Measurements from ENCODE around the gene RASD1. TPM values are rescaled to one million over a fixed set of nuclear protein-coding genes. Genes with fewer than 3 reads are reported as not detected.
A peak's percentile ranks its signal among the peaks of the same experiment; 100 is the strongest.

RASD1 gene
- total RNA-seq, 1 donor from 2014 or later, result 0.26 TPM

DNA sequence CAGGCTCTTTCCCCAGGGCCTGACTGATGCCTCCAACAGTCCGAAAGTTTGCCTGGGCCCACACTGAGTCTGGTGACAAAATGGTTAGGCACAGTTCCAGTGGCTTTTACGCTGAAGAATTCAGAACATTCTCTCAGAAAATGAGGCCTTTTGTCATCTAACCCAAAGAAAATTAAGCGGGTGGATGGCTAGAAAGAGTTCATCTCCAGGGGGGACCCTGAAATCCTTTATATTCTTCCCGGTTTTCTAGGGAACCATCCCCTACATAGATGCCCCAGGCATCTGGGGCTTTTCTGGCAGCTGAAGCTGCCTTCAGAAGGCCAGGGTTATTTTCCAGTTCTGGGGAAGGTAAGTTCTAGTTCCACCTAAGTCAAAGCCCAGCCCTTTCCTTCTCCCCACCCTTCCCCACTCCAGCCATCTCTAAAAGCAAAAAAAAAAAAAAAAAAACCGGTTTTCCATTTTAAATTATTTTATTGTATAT lies 2.2 kb downstream of the RASD1 start:
- H3K27me3 ChIP-seq (ENCODE audit: control insufficient read depth, insufficient read depth, low read length), result no peaks in the 10 kb centered on the region
- H3K36me3 ChIP-seq (ENCODE audit: control insufficient read depth, insufficient read depth, low read length), result peaks cover 5% of the 10 kb centered on the region
- H3K4me3 ChIP-seq (ENCODE audit: low read depth, low read length), result no peak overlapping the region
- TF ChIP-seq, protein P1, sequence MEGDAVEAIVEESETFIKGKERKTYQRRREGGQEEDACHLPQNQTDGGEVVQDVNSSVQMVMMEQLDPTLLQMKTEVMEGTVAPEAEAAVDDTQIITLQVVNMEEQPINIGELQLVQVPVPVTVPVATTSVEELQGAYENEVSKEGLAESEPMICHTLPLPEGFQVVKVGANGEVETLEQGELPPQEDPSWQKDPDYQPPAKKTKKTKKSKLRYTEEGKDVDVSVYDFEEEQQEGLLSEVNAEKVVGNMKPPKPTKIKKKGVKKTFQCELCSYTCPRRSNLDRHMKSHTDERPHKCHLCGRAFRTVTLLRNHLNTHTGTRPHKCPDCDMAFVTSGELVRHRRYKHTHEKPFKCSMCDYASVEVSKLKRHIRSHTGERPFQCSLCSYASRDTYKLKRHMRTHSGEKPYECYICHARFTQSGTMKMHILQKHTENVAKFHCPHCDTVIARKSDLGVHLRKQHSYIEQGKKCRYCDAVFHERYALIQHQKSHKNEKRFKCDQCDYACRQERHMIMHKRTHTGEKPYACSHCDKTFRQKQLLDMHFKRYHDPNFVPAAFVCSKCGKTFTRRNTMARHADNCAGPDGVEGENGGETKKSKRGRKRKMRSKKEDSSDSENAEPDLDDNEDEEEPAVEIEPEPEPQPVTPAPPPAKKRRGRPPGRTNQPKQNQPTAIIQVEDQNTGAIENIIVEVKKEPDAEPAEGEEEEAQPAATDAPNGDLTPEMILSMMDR (IDR thresholded peaks at IDR 0.05; ENCODE audit: insufficient read depth, low read length, severe bottlenecking), result no peak
- FAIRE-seq, result no peak
- no peak for DNase-seq (ENCODE audit: low read depth)

DNA sequence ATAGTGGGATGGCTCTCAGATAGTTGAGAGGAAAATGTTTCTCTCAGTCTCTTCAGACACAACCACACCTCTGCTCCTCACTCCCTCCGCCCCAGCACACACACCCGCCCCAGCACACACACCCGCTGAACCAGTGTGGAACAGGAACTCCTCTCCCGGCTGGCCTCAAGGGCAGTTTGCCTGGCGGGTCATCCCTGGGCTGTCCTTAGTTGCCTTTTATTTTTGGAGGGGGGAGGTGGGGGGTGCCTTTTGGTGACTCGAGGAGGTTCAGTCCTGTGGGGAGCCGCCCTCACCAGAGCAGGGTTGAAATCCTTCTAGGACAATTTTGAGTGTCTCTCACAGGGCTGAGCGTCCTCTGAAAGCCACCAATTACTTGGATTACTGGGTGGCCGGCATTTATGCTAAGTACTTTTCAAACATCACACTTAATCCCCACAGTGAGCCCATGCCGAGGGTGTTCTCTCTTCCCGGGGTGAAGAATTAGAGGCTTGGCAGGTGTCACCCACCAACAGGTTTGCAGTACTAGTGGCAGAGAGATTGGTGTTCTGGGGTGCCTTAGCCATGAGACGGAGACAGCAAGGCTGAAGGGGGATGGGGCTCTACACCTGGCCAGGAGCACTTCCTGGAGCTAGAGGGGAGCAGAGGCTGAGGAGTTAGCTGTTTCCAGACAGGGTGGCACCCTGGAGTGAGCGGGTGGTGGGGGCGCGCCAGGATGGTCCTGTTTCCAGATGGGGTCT lies 2.8 kb downstream of the RASD1 start:
- Histone ChIP-seq H3K27me3 (ENCODE audit: control insufficient read depth, insufficient read depth, low read length) (no peaks in the 10 kb centered on the region), H3K36me3 (ENCODE audit: control insufficient read depth, insufficient read depth, low read length) (peaks cover 5% of the 10 kb centered on the region), H3K4me3 (ENCODE audit: low read depth, low read length) (no peak overlapping the region)
- TF ChIP-seq, protein P1 (IDR thresholded peaks at IDR 0.05; ENCODE audit: insufficient read depth, low read length, severe bottlenecking), result no peak
- no peak for FAIRE-seq
- DNase-seq (ENCODE audit: low read depth), result no peak

DNA sequence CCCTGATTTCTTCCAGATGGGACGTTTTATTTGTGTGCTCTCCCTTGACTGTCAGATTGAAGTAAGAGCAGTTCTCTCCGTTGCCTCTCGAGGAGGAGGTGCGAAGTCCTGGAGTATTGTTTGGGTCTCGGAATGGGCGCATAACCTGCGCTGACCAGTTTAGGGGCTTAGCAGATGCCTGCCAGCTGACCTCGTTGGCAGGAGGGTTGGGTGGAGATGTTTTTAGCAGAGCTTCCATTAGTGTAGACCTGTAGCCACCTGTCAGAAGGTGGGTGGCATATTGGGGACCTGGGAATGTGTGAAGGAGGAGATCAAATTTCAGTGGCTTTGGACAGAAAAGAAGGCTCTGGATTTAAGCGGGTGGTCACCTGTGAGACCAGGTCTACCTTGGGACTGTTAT lies 3.6 kb downstream of the RASD1 start:
- peaks cover 5% of the 10 kb centered on the region for H3K36me3 ChIP-seq (ENCODE audit: control insufficient read depth, insufficient read depth, low read length)
- FAIRE-seq, result peak; percentile 40
- DNase-seq (ENCODE audit: low read depth), result no peak
- H3K27me3 ChIP-seq (ENCODE audit: control insufficient read depth, insufficient read depth, low read length), result no peaks in the 10 kb centered on the region
- H3K4me3 ChIP-seq (ENCODE audit: low read depth, low read length), result no peak overlapping the region
- TF ChIP-seq, protein P1 (IDR thresholded peaks at IDR 0.05; ENCODE audit: insufficient read depth, low read length, severe bottlenecking), result no peak

DNA sequence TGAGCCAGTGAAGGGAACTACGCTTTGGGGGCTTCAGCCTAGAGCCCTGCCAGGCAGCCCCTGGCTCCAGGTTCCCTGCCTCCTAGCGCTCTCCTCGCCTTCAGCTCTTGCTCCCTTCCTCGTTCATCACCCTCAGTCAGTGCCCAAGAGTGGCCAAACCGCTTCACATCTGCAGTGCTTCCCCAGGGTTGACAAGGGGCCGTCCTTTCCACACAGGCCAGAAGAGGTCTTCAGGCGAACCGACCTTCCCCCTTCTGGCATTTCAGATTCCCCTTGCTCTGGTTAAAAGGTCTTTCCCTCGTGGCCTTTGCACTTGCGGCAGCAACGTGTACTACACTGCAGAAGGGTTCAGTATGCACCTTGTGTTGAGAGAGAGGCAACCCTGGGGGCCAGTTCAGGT lies 4.1 kb downstream of the RASD1 start:
- Histone ChIP-seq H3K4me3 (ENCODE audit: low read depth, low read length) (no peak overlapping the region), H3K27me3 (ENCODE audit: control insufficient read depth, insufficient read depth, low read length) (no peaks in the 10 kb centered on the region), H3K36me3 (ENCODE audit: control insufficient read depth, insufficient read depth, low read length) (peaks cover 7% of the 10 kb centered on the region)
- no peak for FAIRE-seq
- no peak for DNase-seq (ENCODE audit: low read depth)
- TF ChIP-seq, protein P1 (IDR thresholded peaks at IDR 0.05; ENCODE audit: insufficient read depth, low read length, severe bottlenecking), result no peak

DNA sequence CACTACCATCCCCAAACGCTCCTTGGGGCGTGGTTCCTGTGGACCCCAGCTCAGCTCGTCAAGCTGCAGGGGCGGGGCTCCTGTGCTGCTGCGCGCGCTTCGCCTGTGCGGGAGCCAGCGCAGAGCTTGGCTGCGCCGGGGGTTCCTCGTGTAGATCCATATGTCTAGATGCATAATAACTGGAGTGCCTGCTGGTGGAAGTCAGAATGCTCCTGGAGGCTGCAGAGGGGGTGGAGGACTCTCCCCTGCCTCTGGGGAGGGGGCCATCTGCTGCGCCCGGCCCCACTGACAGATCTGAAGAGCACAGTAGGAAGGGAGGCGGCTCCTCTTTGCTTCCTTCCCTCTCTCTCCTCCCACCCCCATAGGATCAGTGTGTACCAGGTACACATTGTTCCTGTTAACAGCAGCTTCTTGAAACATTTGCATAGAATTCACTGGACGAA lies 4.6 kb downstream of the RASD1 start:
- H3K36me3 ChIP-seq (ENCODE audit: control insufficient read depth, insufficient read depth, low read length), result peaks cover 7% of the 10 kb centered on the region
- FAIRE-seq, result no peak
- H3K4me3 ChIP-seq (ENCODE audit: low read depth, low read length), result no peak overlapping the region
- DNase-seq (ENCODE audit: low read depth), result no peak
- TF ChIP-seq, protein P1 (IDR thresholded peaks at IDR 0.05; ENCODE audit: insufficient read depth, low read length, severe bottlenecking), result no peak
- no peaks in the 10 kb centered on the region for H3K27me3 ChIP-seq (ENCODE audit: control insufficient read depth, insufficient read depth, low read length)
